OCI-LY3 (cell line): ENCODE data around the gene PDIA4.

Experiments used
- H2AFZ ChIP-seq: fragments of 200-600, 300-600 bp; shearing (Covaris generic); 2 replicates; pipeline ENCODE4 v1.6.0; 2014; ENCODE audit warnings: antibody characterized with exemption, low read depth, low read length
- H3K27ac ChIP-seq: fragments of 200-600, 300-600 bp; sonication (generic); 2 replicates; pipeline ENCODE4 v1.5.1; 2014; ENCODE audit warnings: mild to moderate bottlenecking, low read length, moderate library complexity, mixed read lengths
- H3K27me3 ChIP-seq: fragments of 200-600, 300-600 bp; sonication (generic); 2 replicates; pipeline ENCODE4 v1.6.1; 2014; ENCODE audit warnings: low read depth, low read length, mixed read lengths
- H3K36me3 ChIP-seq: fragments of 200-600, 300-600 bp; sonication (generic); replicated peaks from 2 replicates; pipeline ENCODE3; 2014; ENCODE audit warnings: low read depth, low read length, mixed read lengths
- H3K4me1 ChIP-seq: fragments of 300-600, 200-600 bp; sonication (generic); 2 replicates; pipeline ENCODE4 v1.6.1; 2014; ENCODE audit warnings: low read length, mixed read lengths
- H3K4me2 ChIP-seq: fragments of 200-600, 300-600 bp; sonication (generic); 2 replicates; pipeline ENCODE4 v1.6.1; 2014; ENCODE audit warnings: low read length, mixed read lengths
- H3K4me3 ChIP-seq: fragments of 300-600, 200-600 bp; sonication (generic); 2 replicates; pipeline ENCODE4 v1.5.1; 2014; ENCODE audit warnings: antibody characterized with exemption, mild to moderate bottlenecking, low read length, moderate library complexity
- H3K79me2 ChIP-seq: fragments of 300-600, 200-600 bp; shearing (Covaris generic); 2 replicates; pipeline ENCODE4 v1.6.1; 2014; ENCODE audit warnings: mild to moderate bottlenecking, low read length, mixed read lengths
- H3K9ac ChIP-seq: fragments of 300-600, 200-600 bp; shearing (Covaris generic); 2 replicates; pipeline ENCODE4 v1.6.0; 2014; ENCODE audit warnings: mild to moderate bottlenecking, low read length, moderate library complexity
- H3K9me3 ChIP-seq: fragments of 200-600, 300-600 bp; shearing (Covaris generic); 2 replicates; pipeline ENCODE4 v1.6.1; 2014; ENCODE audit warnings: low read length, mixed read lengths; ENCODE audit not compliant: insufficient read depth
- H4K20me1 ChIP-seq: fragments of 200-600, 300-600 bp; sonication (generic); 2 replicates; pipeline ENCODE4 v1.6.1; 2016; ENCODE audit warnings: low read length, mixed read lengths; ENCODE audit not compliant: insufficient read depth
- EZH2phosphoT487 ChIP-seq: fragments of 200-600 bp; shearing (Covaris generic); IDR thresholded peaks from 2 replicates; pipeline ENCODE4 v1.6.1; 2018; ENCODE audit warnings: antibody characterized with exemption, mixed run types, low read depth
- TF ChIP-seq, protein P1 (sequence below): fragments of 200-600, 300-600 bp; sonication (generic); IDR thresholded peaks from 2 replicates; pipeline ENCODE4 v1.5.1; 2014; ENCODE audit warnings: antibody characterized with exemption, low read length, low read depth

The PDIA4 gene

DNA sequence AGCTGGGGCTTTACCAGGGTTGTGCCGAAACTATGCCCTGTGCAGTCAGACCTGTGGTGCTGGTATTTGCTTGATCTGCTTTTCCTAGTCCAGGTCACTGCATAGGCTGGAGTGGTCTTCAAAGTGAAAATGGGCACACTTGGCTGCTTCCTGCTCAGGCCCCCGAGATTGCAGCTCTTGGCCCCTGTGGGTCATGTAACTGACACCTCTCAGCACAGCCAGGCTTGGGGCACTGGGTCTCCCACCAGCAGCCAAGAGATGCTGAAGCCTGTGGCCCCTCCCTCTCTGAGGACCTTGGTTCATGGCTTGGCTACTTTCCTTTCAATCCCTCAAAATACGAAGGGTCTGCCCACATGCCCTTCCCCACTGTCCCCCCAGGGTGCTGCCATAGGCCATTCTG is 33.7 kb downstream of the PDIA4 start:
- no peaks in the 10 kb centered on the region for H3K27me3 ChIP-seq
- H3K4me2 ChIP-seq = no peak overlapping the region
- H4K20me1 ChIP-seq = no peaks in the 10 kb centered on the region
- no peaks in the 10 kb centered on the region for H3K4me1 ChIP-seq
- no peak overlapping the region for H3K9ac ChIP-seq
- H3K36me3 ChIP-seq = no peaks in the 10 kb centered on the region
- no peak overlapping the region for H3K4me3 ChIP-seq
- H3K79me2 ChIP-seq = no peaks in the 10 kb centered on the region
- H2AFZ ChIP-seq = no peak overlapping the region
- no peak overlapping the region for H3K27ac ChIP-seq
- H3K9me3 ChIP-seq = no peaks in the 10 kb centered on the region
- TF ChIP-seq, protein P1, sequence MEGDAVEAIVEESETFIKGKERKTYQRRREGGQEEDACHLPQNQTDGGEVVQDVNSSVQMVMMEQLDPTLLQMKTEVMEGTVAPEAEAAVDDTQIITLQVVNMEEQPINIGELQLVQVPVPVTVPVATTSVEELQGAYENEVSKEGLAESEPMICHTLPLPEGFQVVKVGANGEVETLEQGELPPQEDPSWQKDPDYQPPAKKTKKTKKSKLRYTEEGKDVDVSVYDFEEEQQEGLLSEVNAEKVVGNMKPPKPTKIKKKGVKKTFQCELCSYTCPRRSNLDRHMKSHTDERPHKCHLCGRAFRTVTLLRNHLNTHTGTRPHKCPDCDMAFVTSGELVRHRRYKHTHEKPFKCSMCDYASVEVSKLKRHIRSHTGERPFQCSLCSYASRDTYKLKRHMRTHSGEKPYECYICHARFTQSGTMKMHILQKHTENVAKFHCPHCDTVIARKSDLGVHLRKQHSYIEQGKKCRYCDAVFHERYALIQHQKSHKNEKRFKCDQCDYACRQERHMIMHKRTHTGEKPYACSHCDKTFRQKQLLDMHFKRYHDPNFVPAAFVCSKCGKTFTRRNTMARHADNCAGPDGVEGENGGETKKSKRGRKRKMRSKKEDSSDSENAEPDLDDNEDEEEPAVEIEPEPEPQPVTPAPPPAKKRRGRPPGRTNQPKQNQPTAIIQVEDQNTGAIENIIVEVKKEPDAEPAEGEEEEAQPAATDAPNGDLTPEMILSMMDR = no peak
- no peak for TF ChIP-seq EZH2phosphoT487

DNA sequence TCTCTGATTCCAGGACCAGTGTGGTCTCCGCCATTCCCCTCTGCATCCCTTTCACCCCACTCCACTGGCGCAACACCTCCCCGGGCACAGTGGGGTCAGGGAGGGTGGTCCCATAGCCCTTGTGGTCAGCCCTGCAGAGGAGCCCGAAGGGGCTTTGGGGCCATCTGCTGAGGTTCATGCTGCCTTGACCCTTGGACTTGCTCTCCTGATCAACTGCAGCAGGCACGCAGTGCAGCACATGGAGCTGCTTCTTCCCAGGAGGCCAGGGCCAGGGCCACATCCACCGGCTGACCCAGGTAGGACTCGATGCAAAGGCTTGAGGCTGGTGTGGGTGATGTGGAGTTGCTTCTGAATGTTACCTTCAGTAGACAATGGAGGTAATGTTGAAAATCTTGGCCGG is 35.1 kb downstream of the PDIA4 start:
- TF ChIP-seq, protein P1 = no peak
- no peak for TF ChIP-seq EZH2phosphoT487
- Histone ChIP-seq H3K9me3 (no peaks in the 10 kb centered on the region), H3K4me2 (no peak overlapping the region), H3K27ac (no peak overlapping the region), H3K79me2 (no peaks in the 10 kb centered on the region), H4K20me1 (no peaks in the 10 kb centered on the region), H3K9ac (no peak overlapping the region), H3K4me3 (no peak overlapping the region), H3K27me3 (no peaks in the 10 kb centered on the region), H2AFZ (no peak overlapping the region), H3K4me1 (peaks cover 6% of the 10 kb centered on the region), H3K36me3 (no peaks in the 10 kb centered on the region)

DNA sequence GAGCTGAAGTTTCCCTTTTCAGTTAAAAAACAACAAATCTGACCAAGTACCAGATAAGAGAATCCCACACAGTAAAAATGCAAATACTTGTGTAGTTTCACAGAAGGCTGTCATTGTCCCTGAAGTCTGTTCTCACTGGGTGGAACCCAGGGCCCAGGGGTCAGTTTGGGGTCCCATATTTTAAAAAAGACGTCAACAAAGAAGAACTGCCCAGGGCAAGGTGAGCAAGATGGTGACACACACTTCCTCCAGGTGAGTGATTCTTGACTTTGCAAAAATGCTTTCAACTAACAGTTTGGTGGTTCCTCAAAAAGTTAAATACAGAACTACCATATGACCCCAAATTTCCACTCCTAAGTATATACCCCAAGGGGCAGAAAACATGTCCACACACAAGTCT is 36.8 kb downstream of the PDIA4 start:
- H4K20me1 ChIP-seq = no peaks in the 10 kb centered on the region
- no peak overlapping the region for H3K27ac ChIP-seq
- no peaks in the 10 kb centered on the region for H3K36me3 ChIP-seq
- H3K79me2 ChIP-seq = no peaks in the 10 kb centered on the region
- no peak overlapping the region for H2AFZ ChIP-seq
- H3K4me1 ChIP-seq = peaks cover 9% of the 10 kb centered on the region
- TF ChIP-seq, protein P1 = no peak
- no peak for TF ChIP-seq EZH2phosphoT487
- H3K9ac ChIP-seq = no peak overlapping the region
- H3K9me3 ChIP-seq = no peaks in the 10 kb centered on the region
- H3K4me3 ChIP-seq = no peak overlapping the region
- no peaks in the 10 kb centered on the region for H3K27me3 ChIP-seq
- H3K4me2 ChIP-seq = no peak overlapping the region

DNA sequence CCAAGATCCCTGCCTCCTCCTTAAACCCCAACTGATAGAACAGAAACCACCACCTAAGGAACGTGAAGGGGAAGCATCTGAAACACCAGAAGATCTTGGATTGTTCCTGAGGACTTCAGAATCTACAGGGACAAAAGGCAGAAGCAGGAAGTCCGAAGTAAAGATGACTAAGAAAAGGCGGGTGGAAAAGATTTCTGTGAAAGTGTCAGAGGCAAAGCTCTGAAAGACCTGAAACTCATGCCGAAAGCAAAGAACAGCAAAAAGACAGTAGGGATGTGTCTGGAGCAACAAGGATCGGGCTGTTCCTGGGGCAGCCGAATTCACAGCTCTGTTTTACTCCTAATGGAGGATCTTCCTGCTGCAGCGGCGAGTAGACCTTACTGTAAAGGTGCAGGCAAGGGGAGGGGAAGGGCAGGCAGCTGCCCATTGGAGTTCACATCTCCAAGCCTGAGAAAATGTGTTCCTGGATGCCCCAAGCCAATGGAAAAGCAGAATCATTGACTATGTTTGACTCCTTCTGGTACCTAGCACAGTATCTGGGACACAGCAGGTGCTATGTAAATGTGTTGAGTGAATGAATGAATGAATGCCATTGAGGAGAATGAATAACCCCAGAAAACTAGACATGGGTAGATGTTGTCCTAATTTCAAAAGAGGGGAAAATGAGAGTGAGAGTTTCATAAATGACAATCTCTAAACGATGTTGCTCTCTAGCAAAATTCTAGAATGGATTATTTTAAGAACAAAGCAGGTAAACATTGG is 40.4 kb downstream of the PDIA4 start:
- H3K4me2 ChIP-seq = peak overlapping the region; percentile 90

More for the DNA sequence above, 40.4 kb downstream of the PDIA4 start:
- Histone ChIP-seq H3K36me3 (no peaks in the 10 kb centered on the region), H3K27me3 (peaks cover 8% of the 10 kb centered on the region; the same call in 1 of the 2 replicates), H3K9ac (peak overlapping the region; percentile 83), H4K20me1 (no peaks in the 10 kb centered on the region), H3K27ac (peak overlapping the region; percentile 22; the same call in 1 of the 2 replicates), H3K4me3 (peak overlapping the region; percentile 96), H3K9me3 (no peaks in the 10 kb centered on the region), H2AFZ (peak overlapping the region; percentile 95), H3K79me2 (no peaks in the 10 kb centered on the region), H3K4me1 (peaks cover 27% of the 10 kb centered on the region)
- TF ChIP-seq, protein P1 = no peak
- no peak for TF ChIP-seq EZH2phosphoT487
